Activated CD4-positive, alpha-beta T cell treated with anti-CD3 and anti-CD28 coated beads for 36 hours (primary cell): ENCODE data around the gene TRMT1. TPM values are rescaled to one million over a fixed set of nuclear protein-coding genes. Genes with fewer than 3 reads are reported as not detected.

Experiments used
- ATAC-seq: fragments of 200-7000 bp; cut with Tn5 transposase; one replicate; pipeline ENCODE4 v1.10.0; 2021; ENCODE audit warnings: mild to moderate bottlenecking, moderate library complexity
- CTCF ChIA-PET: fragments of 350-600 bp; sonication (Branson Sonifier 250); formaldehyde crosslinking; loops from one replicate; lab custom pipeline; 2021; ENCODE audit warnings: antibody characterized with exemption; lab: Charles Lee
- POLR2A ChIA-PET: fragments of 350-600 bp; sonication (Branson Sonifier 250); formaldehyde crosslinking; loops from one replicate; lab custom pipeline; 2021; ENCODE audit warnings: antibody characterized with exemption, inconsistent platforms; lab: Charles Lee
- DNase-seq: peaks from one replicate; pipeline ENCODE4 v3.0.0-alpha.2; 2020
- H3K27ac Mint-ChIP-seq: one replicate; pipeline ENCODE4 v1.8.0; 2021; ENCODE audit warnings: mixed read lengths
- H3K27me3 Mint-ChIP-seq: one replicate; pipeline ENCODE4 v1.8.0; 2021; ENCODE audit warnings: mixed read lengths
- H3K36me3 Mint-ChIP-seq: one replicate; pipeline ENCODE4 v1.8.0; 2021; ENCODE audit warnings: low read depth, mixed read lengths
- H3K4me1 Mint-ChIP-seq: one replicate; pipeline ENCODE4 v1.8.0; 2021; ENCODE audit warnings: mixed read lengths
- H3K4me3 Mint-ChIP-seq: one replicate; pipeline ENCODE4 v1.8.0; 2021; ENCODE audit warnings: mild to moderate bottlenecking, moderate library complexity, mixed read lengths
- H3K9me3 Mint-ChIP-seq: one replicate; pipeline ENCODE4 v1.8.0; 2021; ENCODE audit warnings: low read depth, mixed read lengths
- intact Hi-C, 2 experiments: fragments of 100-400 bp; cut with DNase I in 1 of 2; cut with micrococcal nuclease in 1 of 2; formaldehyde crosslinking; loops; one replicate each; pipeline versions ENCODE4 v1.14.2 to v1.15.1; 2022 to 2024; cut with DNase I, micrococcal nuclease
- total RNA-seq, 2 experiments: library from RNA; stranded (reverse); gene quantifications; one replicate each; pipeline ENCODE4 v1.2.3, GENCODE V29; 2021

TRMT1 gene
- total RNA-seq, 2 experiments from 2014 or later = 73.0 to 96.1 TPM

GRCh38 chr19:13112555-13112954, 4.0 kb downstream of the TRMT1 start:
- H3K4me1 Mint-ChIP-seq = peaks cover 12% of the 10 kb centered on the region
- no peaks in the 10 kb centered on the region for H3K27me3 Mint-ChIP-seq
- CTCF ChIA-PET = interaction anchor here (2.6 kb wide), 1 partner anchor 147 kb away, joined by 8 read pairs; no protein-coding TSS in a partner anchor
- H3K9me3 Mint-ChIP-seq = no peaks in the 10 kb centered on the region
- H3K27ac Mint-ChIP-seq = no peak overlapping the region
- no peak overlapping the region for H3K4me3 Mint-ChIP-seq
- DNase-seq = no peak
- peaks cover 26% of the 10 kb centered on the region for H3K36me3 Mint-ChIP-seq
- no peak for ATAC-seq
- POLR2A ChIA-PET = no interaction called here
- intact Hi-C loops = no loop called here

DNA sequence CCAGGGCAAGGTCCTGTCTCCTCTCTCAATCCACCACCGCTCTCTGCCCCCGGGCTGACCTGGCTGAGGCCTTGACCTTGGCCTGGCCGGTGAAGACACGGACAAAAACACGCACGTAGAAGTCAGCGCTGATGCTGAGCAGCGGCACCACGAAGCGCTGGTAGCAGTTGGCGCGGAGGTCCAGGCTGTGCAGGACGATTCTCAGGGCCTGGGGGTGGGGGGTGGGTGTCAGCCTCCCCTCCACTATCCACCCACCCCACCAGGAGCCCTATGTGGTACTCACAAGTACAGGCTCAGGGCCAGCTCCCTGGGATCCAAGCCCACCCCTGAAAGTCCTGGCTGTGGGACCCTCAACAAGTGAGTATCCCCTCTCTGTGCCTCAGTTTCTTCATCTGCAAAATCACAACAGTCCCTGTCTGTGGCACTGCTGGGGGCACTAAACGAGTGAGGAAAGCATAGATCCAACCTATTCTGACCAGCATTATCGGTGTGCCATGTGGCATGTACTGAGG, 6.4 kb downstream of the TRMT1 start:
- DNase-seq = no peak
- no peak for ATAC-seq
- Mint-ChIP-seq H3K27ac (no peak overlapping the region), H3K36me3 (peaks cover 26% of the 10 kb centered on the region), H3K27me3 (no peaks in the 10 kb centered on the region), H3K4me3 (no peak overlapping the region), H3K9me3 (no peaks in the 10 kb centered on the region), H3K4me1 (peaks cover 6% of the 10 kb centered on the region)
- CTCF ChIA-PET = no interaction called here
- POLR2A ChIA-PET = no interaction called here
- intact Hi-C loops = no loop called here

- Mint-ChIP-seq H3K4me1 (peaks cover 5% of the 10 kb centered on the region), H3K27me3 (no peaks in the 10 kb centered on the region), H3K9me3 (no peaks in the 10 kb centered on the region), H3K36me3 (peaks cover 22% of the 10 kb centered on the region), H3K27ac (no peak overlapping the region), H3K4me3 (no peak overlapping the region)
- DNase-seq (no peak), ATAC-seq (no peak)
- CTCF ChIA-PET = no interaction called here
- intact Hi-C loops = no loop called here
- POLR2A ChIA-PET = no interaction called here
Observed at GRCh38 chr19:13109361-13110098, 7.0 kb downstream of the TRMT1 start.

- Mint-ChIP-seq H3K36me3 (peaks cover 15% of the 10 kb centered on the region), H3K27ac (peak overlapping the region; percentile 90), H3K4me3 (peak overlapping the region; percentile 78), H3K9me3 (no peaks in the 10 kb centered on the region), H3K4me1 (peaks cover 27% of the 10 kb centered on the region), H3K27me3 (no peaks in the 10 kb centered on the region)
- CTCF ChIA-PET = interaction anchor here (0.6 to 3.7 kb wide), 20 partner anchors 10 to 158 kb away, joined by 3 to 27 read pairs (median 5); partner anchors contain the start of gene NACC1
- ATAC-seq = peak; percentile 23
- POLR2A ChIA-PET = no interaction called here
- peak; percentile 50 for DNase-seq
- intact Hi-C loops = loop anchor here (1.0 to 5.0 kb wide), 5 partner anchors 11 to 157 kb away; partner anchors contain the start of genes IER2 (in 2 of the 2), STX10 (in 2 of the 2) and TRMT1 (in 1 of the 2)
Observed at GRCh38 chr19:13104848-13105711, 11.5 kb downstream of the TRMT1 start.

DNA sequence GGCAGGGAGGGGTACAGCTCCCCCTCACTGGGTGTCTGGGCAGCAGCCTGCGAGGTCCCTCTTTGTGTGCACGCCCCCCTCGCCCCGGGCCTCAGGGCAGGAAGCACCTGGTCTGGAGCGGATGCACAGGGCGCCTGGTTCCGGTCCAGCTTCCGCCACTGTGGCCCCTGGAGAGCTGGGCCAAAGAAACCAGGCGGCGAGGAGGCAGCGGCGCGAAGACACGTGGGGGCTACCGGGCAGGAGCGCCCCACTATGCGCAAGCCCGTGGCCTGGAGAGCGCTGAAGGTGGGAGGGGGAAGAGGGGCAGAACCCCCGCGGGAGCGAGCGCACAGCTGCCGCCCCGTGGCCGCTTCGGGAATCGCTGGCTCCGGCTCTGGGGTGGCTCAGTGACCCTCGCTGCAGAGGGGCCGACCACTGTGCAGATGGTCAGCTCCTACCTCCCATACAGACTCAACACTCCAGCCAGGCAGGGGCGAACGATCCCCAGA, 12.1 kb downstream of the TRMT1 start:
- DNase-seq = peak; percentile 84
- Mint-ChIP-seq H3K36me3 (peaks cover 14% of the 10 kb centered on the region), H3K27ac (peak overlapping the region; percentile 90), H3K4me1 (peaks cover 34% of the 10 kb centered on the region), H3K4me3 (peak overlapping the region; percentile 78), H3K27me3 (no peaks in the 10 kb centered on the region), H3K9me3 (no peaks in the 10 kb centered on the region)
- POLR2A ChIA-PET = no interaction called here
- CTCF ChIA-PET = interaction anchor here (0.6 to 3.7 kb wide), 20 partner anchors 9 to 158 kb away, joined by 3 to 27 read pairs (median 5); partner anchors contain the start of gene NACC1
- intact Hi-C loops = loop anchor here (1.0 to 5.0 kb wide), 5 partner anchors 12 to 158 kb away; partner anchors contain the start of genes IER2 (in 2 of the 2), STX10 (in 2 of the 2) and TRMT1 (in 1 of the 2)
- ATAC-seq = peak; percentile 48

DNA sequence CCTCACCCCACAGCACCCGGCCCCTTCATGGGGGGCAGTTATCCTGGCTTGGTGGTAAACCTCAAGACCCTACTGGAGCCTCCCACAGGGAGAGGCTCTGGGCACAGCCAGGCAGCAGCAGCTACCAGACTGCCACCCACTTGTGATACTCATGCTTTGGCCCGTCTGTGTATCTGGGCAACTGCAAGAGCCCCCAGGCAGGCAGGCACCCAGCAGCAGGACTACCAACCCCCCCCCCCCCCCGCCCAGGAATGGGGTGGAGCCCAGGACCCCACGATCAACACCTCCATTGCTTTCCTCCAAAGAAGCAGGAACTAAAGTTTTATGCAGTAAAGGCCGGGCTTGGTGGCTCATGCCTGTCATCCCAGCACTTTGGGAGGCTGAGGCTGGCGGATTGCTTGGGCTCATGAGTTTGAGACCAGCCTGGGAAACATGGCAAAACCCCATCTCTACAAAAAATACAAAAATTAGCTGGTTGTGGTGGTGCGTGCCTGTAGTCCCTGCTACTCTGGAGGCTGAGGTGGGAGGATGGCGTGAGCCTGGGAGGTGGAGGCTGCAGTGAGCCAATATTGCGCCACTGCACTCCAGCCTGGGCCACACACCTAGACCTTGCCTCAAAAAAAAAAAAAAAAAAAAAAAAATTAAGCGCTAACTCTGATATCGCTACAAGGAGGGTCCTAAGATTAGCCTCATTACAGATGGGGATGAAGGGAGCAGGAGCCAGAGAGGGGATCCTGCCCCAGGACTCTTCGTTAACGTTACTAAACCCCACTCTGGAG, 12.8 kb downstream of the TRMT1 start:
- ChIA-PET POLR2A (no interaction called here), CTCF (interaction anchor here (0.7 to 3.7 kb wide), 16 partner anchors 9 to 159 kb away, joined by 3 to 27 read pairs (median 5); partner anchors contain the start of gene NACC1)
- no peak for ATAC-seq
- intact Hi-C loops = loop anchor here (1.0 to 5.0 kb wide), 5 partner anchors 13 to 159 kb away; partner anchors contain the start of genes IER2 (in 2 of the 2), STX10 (in 2 of the 2) and TRMT1 (in 1 of the 2)
- peaks cover 37% of the 10 kb centered on the region for H3K4me1 Mint-ChIP-seq
- peak overlapping the region; percentile 78 for H3K4me3 Mint-ChIP-seq
- no peak for DNase-seq
- no peaks in the 10 kb centered on the region for H3K9me3 Mint-ChIP-seq
- peaks cover 11% of the 10 kb centered on the region for H3K36me3 Mint-ChIP-seq
- H3K27me3 Mint-ChIP-seq = peaks cover 2% of the 10 kb centered on the region
- H3K27ac Mint-ChIP-seq = no peak overlapping the region

GRCh38 chr19:13102666-13103580, 13.6 kb downstream of the TRMT1 start, which contains the start of gene LYL1:
Gene LYL1 (minus strand): TSS chr19:13102858. CDS start chr19:13101171, 1,687 bp downstream.
- ATAC-seq (no peak), DNase-seq (peak; percentile 54)
- H3K4me1 Mint-ChIP-seq = peaks cover 43% of the 10 kb centered on the region
- H3K27ac Mint-ChIP-seq = peak within 1 kb of the TSS; percentile 37
- intact Hi-C loops = loop anchor here in 1 of 2 experiments (5.0 kb wide), 1 partner anchor 159 kb away; no protein-coding TSS in a partner anchor
- peaks cover 9% of the 10 kb centered on the region for H3K27me3 Mint-ChIP-seq
- ChIA-PET CTCF (interaction anchor here (1.0 to 3.1 kb wide), 3 partner anchors 12 to 137 kb away, joined by 3 to 20 read pairs (median 18); no protein-coding TSS in a partner anchor), POLR2A (no interaction called here)
- H3K36me3 Mint-ChIP-seq = peaks cover 11% of the 10 kb centered on the region
- peak within 1 kb of the TSS; percentile 62 for H3K4me3 Mint-ChIP-seq
- H3K9me3 Mint-ChIP-seq = no peaks in the 10 kb centered on the region

DNA sequence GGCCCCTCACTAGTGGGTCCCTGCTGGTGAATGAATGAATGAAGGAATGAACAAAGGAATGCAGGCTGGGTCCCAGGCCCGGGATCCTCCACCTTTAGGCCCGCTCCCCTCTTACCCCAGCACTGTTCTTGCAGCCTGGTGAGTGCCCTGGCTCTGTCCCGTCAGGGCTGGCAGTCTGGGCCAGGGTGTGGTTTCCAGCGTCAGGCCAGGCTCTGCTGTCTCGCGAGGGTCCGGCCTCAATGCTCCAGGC, 14.2 kb downstream of the TRMT1 start:
- Mint-ChIP-seq H3K27ac (no peak overlapping the region), H3K4me1 (peaks cover 47% of the 10 kb centered on the region), H3K36me3 (peaks cover 8% of the 10 kb centered on the region), H3K4me3 (peak overlapping the region; percentile 62), H3K27me3 (peaks cover 13% of the 10 kb centered on the region), H3K9me3 (no peaks in the 10 kb centered on the region)
- ATAC-seq = no peak
- no peak for DNase-seq
- CTCF ChIA-PET = interaction anchor here (0.6 kb wide), 1 partner anchor 72 kb away, joined by 3 read pairs; no protein-coding TSS in a partner anchor
- intact Hi-C loops = loop anchor here in 1 of 2 experiments (5.0 kb wide), 1 partner anchor 160 kb away; no protein-coding TSS in a partner anchor
- POLR2A ChIA-PET = no interaction called here

- POLR2A ChIA-PET = interaction anchor here (0.6 kb wide), 1 partner anchor 367 kb away, joined by 3 read pairs; the partner anchor contains the start of gene TRIR
- ATAC-seq = no peak
- H3K36me3 Mint-ChIP-seq = peaks cover 7% of the 10 kb centered on the region
- H3K4me3 Mint-ChIP-seq = peak overlapping the region; percentile 62
- peak overlapping the region; percentile 37 for H3K27ac Mint-ChIP-seq
- H3K9me3 Mint-ChIP-seq = no peaks in the 10 kb centered on the region
- CTCF ChIA-PET = interaction anchor here (0.6 to 2.4 kb wide), 3 partner anchors 9 to 136 kb away, joined by 3 to 10 read pairs (median 3); no protein-coding TSS in a partner anchor
- DNase-seq = no peak
- H3K4me1 Mint-ChIP-seq = peaks cover 51% of the 10 kb centered on the region
- intact Hi-C loops = loop anchor here (2.0 to 5.0 kb wide), 2 partner anchors 15 to 160 kb away; partner anchors contain the start of gene TRMT1 (in 1 of the 2)
- peaks cover 17% of the 10 kb centered on the region for H3K27me3 Mint-ChIP-seq
Observed at GRCh38 chr19:13101590-13102415, 14.7 kb downstream of the TRMT1 start.
